Measurements from ENCODE around the gene ENAH. TPM values are rescaled to one million over a fixed set of nuclear protein-coding genes. Genes with fewer than 3 reads are reported as not detected.

Gene ENAH
- total RNA-seq, 1 experiment from 2014 or later = 100 TPM

- CTCF ChIA-PET = interaction anchor here (1.4 to 1.9 kb wide), 2 partner anchors 9 to 26 kb away, joined by 3 to 7 read pairs; no protein-coding TSS in a partner anchor
- peak overlapping the region; percentile 36 for H3K9ac ChIP-seq (ENCODE audit: low read length)
- POLR2A ChIA-PET = no interaction called here
- no peaks in the 10 kb centered on the region for H3K79me2 ChIP-seq (ENCODE audit: insufficient read depth, low read length)
- no peak for TF ChIP-seq CEBPB (IDR thresholded peaks at IDR 0.05; ENCODE audit: low read depth)
- TF ChIP-seq FOSL1 (IDR thresholded peaks at IDR 0.05; ENCODE audit: low read depth) = peak; percentile 74
- TF ChIP-seq POLR2AphosphoS5 (IDR thresholded peaks at IDR 0.05; ENCODE audit: low read depth, low read length) = 0 out of 2 replicates have a peak, but pooled peaks have one; percentile 29
- TF ChIP-seq YY1 (IDR thresholded peaks at IDR 0.05; ENCODE audit: extremely low read depth, insufficient replicate concordance, low read depth, low read length) = peak; percentile 15
- TF ChIP-seq SP1 (IDR thresholded peaks at IDR 0.05; ENCODE audit: low read depth) = peak; percentile 45
- peak; percentile 76 for TF ChIP-seq JUND (IDR thresholded peaks at IDR 0.05)
- TF ChIP-seq ELF1 (IDR thresholded peaks at IDR 0.05; ENCODE audit: borderline replicate concordance, low read depth) = no peak
- TF ChIP-seq SRF (IDR thresholded peaks at IDR 0.05; ENCODE audit: low read depth) = no peak
- BruUV-seq (replicated peaks) = no TSS peak
- peak overlapping the region in 1 of 2 experiments; percentile 41; a peak in 2 of 4 replicates for H3K4me3 ChIP-seq (replicated peaks in 1 of 2; ENCODE audit: low read depth in 1 of 2, low read length in 2 of 2)
- peaks cover 45 to 83% of the 10 kb centered on the region in 2 experiments for H3K4me1 ChIP-seq (ENCODE audit: control insufficient read depth in 1 of 2, insufficient read depth in 2 of 2, low read length in 2 of 2)
- intact Hi-C loops (cut with micrococcal nuclease) = no loop called here
- H3K9me2 ChIP-seq (ENCODE audit: insufficient read depth) = no peaks in the 10 kb centered on the region
- no peaks in the 10 kb centered on the region for H3K36me3 ChIP-seq (ENCODE audit: control insufficient read depth in 1 of 2, insufficient read depth in 2 of 2, low read length in 2 of 2)
- DNase-seq (ENCODE audit: low read depth, low spot score) = peak; percentile 64
- peak; percentile 81 for ATAC-seq
- RAD21 ChIA-PET (ENCODE audit: low non-redundant PET in 1 of 2, low total read pairs in 2 of 2, uncharacterized antibody in 2 of 2, unreplicated experiment in 2 of 2) = interaction anchor here in 1 of 2 experiments (0.6 kb wide), 1 partner anchor 774 kb away, joined by 4 read pairs; the partner anchor contains the start of gene MIXL1
- peak overlapping the region; percentile 75 for H3K4me2 ChIP-seq (ENCODE audit: low read length)
- H3K9me3 ChIP-seq (ENCODE audit: control insufficient read depth in 1 of 2, insufficient read depth in 1 of 2, low read depth in 1 of 2, low read length in 2 of 2) = no peaks in the 10 kb centered on the region
- no peaks in the 10 kb centered on the region for H3K27me3 ChIP-seq (ENCODE audit: insufficient read depth, low read length)
- peak overlapping the region; percentile 86 for H2AFZ ChIP-seq (ENCODE audit: low read depth, low read length, poor library complexity, severe bottlenecking)
- H3K27ac ChIP-seq (ENCODE audit: low read depth, low read length) = peak overlapping the region; percentile 44
- H4K20me1 ChIP-seq (ENCODE audit: insufficient read depth) = no peaks in the 10 kb centered on the region
Measured at GRCh38 chr1:225449261-225449660, 203.7 kb downstream of the ENAH start.

GRCh38 chr1:225448146-225448805 lies 204.6 kb downstream of the ENAH start:
- DNase-seq (ENCODE audit: low read depth, low spot score) (no peak), ATAC-seq (no peak)
- no peak overlapping the region for H3K27ac ChIP-seq (ENCODE audit: low read depth, low read length)
- no TSS peak for BruUV-seq (replicated peaks)
- no peaks in the 10 kb centered on the region for H3K36me3 ChIP-seq (ENCODE audit: control insufficient read depth in 1 of 2, insufficient read depth in 2 of 2, low read length in 2 of 2)
- no peak overlapping the region for H2AFZ ChIP-seq (ENCODE audit: low read depth, low read length, poor library complexity, severe bottlenecking)
- H3K9me2 ChIP-seq (ENCODE audit: insufficient read depth) = no peaks in the 10 kb centered on the region
- POLR2A ChIA-PET = no interaction called here
- no peak overlapping the region for H3K9ac ChIP-seq (ENCODE audit: low read length)
- no peak overlapping the region for H3K4me3 ChIP-seq (replicated peaks in 1 of 2; ENCODE audit: low read depth in 1 of 2, low read length in 2 of 2)
- intact Hi-C loops (cut with micrococcal nuclease) = no loop called here
- CTCF ChIA-PET = interaction anchor here (1.4 to 1.9 kb wide), 2 partner anchors 8 to 27 kb away, joined by 3 to 7 read pairs; no protein-coding TSS in a partner anchor
- no peak for TF ChIP-seq POLR2AphosphoS5 (IDR thresholded peaks at IDR 0.05; ENCODE audit: low read depth, low read length)
- no peak for TF ChIP-seq SRF (IDR thresholded peaks at IDR 0.05; ENCODE audit: low read depth)
- TF ChIP-seq ZBTB33 (IDR thresholded peaks at IDR 0.05; ENCODE audit: extremely low read depth, insufficient replicate concordance, low read length) = no peak
- TF ChIP-seq SIN3A (IDR thresholded peaks at IDR 0.05; ENCODE audit: low read depth) = no peak
- no peak for TF ChIP-seq TCF7L2 (IDR thresholded peaks at IDR 0.05; ENCODE audit: borderline replicate concordance, extremely low read depth, insufficient read depth, insufficient read length)
- TF ChIP-seq EZH2 (IDR thresholded peaks at IDR 0.05) = no peak
- TF ChIP-seq, protein P1, sequence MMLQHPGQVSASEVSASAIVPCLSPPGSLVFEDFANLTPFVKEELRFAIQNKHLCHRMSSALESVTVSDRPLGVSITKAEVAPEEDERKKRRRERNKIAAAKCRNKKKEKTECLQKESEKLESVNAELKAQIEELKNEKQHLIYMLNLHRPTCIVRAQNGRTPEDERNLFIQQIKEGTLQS (IDR thresholded peaks at IDR 0.05) = no peak
- no peak for TF ChIP-seq POLR2A (IDR thresholded peaks at IDR 0.05; ENCODE audit: borderline replicate concordance, extremely low read depth, insufficient read depth, insufficient read length)
- no peak for TF ChIP-seq ZFX (IDR thresholded peaks at IDR 0.05)
- no peak for TF ChIP-seq EZH2phosphoT487 (IDR thresholded peaks at IDR 0.05; ENCODE audit: borderline replicate concordance)
- H3K79me2 ChIP-seq (ENCODE audit: insufficient read depth, low read length) = no peaks in the 10 kb centered on the region
- H3K9me3 ChIP-seq (ENCODE audit: control insufficient read depth in 1 of 2, insufficient read depth in 1 of 2, low read depth in 1 of 2, low read length in 2 of 2) = no peaks in the 10 kb centered on the region
- H4K20me1 ChIP-seq (ENCODE audit: insufficient read depth) = no peaks in the 10 kb centered on the region
- peaks cover 37 to 82% of the 10 kb centered on the region in 2 experiments for H3K4me1 ChIP-seq (ENCODE audit: control insufficient read depth in 1 of 2, insufficient read depth in 2 of 2, low read length in 2 of 2)
- 0 out of 2 replicates have a peak overlapping the region, but pooled peaks have one; percentile 75 for H3K4me2 ChIP-seq (ENCODE audit: low read length)
- H3K27me3 ChIP-seq (ENCODE audit: insufficient read depth, low read length) = no peaks in the 10 kb centered on the region
- RAD21 ChIA-PET (ENCODE audit: low non-redundant PET in 1 of 2, low total read pairs in 2 of 2, uncharacterized antibody in 2 of 2, unreplicated experiment in 2 of 2) = no interaction called here
